ENCODE results near the gene SF3A2.

The SF3A2 gene

GRCh38 chr19:2227415-2228156 lies 9.0 kb upstream of the SF3A2 start:
- DNase-seq = peak; percentile 52

- DNase-seq = no peak
Observed at GRCh38 chr19:2228157-2229030, 8.2 kb upstream of the SF3A2 start.

- DNase-seq = no peak
Observed at GRCh38 chr19:2229103-2230032, 7.3 kb upstream of the SF3A2 start.

- DNase-seq = no peak
Observed at GRCh38 chr19:2230033-2230531, 6.5 kb upstream of the SF3A2 start.

DNA sequence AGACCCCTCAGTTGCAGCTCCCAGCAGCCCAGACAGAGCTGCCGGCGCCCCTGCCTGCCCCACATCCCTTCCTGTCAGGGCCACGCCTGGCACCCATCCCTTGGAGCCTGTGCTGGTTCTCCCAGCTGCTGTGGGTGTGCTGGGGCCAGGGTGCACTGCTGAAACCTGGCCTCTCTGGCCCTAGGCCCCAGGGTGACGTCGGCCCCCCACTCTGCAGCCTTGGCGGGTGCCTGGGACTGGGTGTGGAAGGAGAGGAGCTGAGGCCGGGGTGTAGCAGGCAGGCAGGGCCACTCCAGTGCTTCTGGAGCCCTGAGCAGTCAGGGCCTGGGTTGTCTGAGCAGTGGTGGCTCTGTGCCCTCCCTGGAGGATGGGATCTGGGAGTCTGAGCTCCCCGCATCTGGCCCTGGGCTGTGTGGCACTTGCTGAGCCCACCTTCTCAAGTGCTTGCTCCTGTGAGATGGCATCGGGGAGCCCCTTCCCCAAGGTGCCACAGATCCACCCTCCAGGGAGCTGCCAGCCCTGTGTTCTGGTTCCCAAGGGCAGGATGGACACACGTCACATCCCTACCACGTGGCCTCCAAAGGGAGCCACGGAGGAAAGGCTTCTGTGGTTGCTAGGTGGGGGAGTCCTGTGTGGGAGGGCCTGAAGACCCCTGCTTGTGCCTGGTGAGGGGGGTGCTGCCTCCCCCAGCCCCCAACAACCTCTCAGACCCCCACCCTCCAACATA lies 5.7 kb upstream of the SF3A2 start:
- no peak for DNase-seq

- peak; percentile 13 for DNase-seq
Observed at GRCh38 chr19:2231621-2232221, 4.9 kb upstream of the SF3A2 start.

- no peak for DNase-seq
Observed at GRCh38 chr19:2232286-2233151, 4.1 kb upstream of the SF3A2 start.

DNA sequence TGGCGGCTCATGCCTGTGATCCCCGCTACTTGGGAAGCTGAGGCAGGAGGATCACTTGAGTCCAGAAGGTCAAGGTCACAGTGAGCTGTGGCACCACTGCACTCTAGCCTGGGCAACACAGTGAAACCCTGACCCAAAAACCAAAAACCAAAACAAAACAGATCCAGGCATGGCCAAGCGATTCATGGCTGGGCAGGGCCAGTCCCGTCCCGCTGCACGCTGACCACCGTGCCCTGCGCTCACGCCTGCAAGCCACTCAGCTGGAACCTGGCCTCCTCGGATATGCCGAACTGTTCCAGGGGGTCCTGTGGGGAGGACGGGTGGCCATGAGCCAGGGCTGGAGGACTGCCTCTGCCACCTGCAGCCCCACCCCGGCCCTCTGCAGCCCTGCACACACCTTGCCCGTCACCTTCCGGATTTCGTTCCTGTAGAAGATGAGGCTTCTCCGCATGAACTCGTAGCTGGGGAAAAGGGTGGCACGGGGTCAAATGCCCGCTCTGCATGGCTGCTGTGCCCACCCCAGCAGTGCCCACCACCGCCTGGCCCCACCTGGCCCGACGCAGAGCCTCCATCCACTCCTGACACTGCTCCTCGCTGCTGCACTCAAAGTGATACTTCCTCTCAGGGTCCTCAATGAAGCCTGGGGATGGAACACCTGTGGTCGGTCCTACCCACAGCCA lies 2.9 kb upstream of the SF3A2 start:
- DNase-seq = no peak

DNA sequence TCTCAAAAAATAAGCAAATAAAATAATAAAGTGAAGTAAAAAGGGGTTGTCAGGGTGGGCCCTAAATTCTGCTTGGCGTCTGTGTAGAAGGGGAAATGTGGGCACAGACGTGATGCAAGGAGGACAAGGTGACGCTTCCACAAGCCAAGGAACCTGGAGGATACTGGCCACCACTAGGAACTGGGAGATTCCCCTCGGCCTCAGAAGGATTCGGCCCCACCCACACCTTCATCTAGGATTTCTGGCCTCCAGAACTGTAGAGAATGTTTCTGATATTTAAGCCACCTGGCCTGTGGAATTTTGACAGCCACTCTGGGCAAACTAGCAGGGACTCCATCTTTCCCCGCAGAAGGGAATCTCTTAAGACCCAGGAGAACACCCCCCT lies 1.6 kb upstream of the SF3A2 start:
- no peak for DNase-seq

DNA sequence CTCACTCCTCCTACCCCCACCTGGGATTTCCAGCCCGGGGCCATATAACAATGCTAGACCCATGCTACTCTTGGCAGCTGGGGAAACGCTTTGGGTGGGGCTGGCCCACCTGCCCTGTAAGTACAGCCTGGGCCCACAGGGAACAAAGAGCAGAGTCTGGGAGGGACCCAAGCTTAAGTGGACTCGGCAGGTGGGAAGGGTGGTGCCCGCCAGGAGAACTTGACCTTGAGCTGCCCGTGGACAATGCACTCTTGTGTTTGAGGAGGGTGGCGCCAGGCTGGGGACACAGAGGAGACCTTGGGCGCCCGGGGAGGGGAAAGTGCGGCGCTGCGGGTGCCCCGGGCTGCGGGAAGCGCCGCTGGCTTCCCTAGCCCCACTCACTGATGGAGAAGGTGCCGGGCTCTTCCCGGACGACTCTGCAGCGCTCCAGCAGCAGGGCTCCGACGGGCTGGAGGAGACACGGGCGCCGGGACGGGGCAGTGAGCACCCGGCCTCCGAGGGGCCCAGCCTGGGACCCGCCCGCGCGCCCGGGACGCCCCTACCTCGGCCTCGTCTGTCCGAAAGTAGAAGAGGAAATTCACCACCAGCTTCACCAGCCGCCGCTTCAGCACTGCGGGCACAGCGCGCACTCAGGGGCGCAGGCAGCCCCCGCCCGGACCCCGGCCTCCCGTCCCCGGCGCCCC lies 1.1 kb upstream of the SF3A2 start:
- peak; percentile 45 for DNase-seq

GRCh38 chr19:2236064-2236313 lies 635 bp upstream of the SF3A2 start:
- DNase-seq = no peak

- DNase-seq = no peak
Observed at GRCh38 chr19:2237051-2237868, 636 bp downstream of the SF3A2 start.

- no peak for DNase-seq
Observed at GRCh38 chr19:2237869-2238153, 1.2 kb downstream of the SF3A2 start.

DNA sequence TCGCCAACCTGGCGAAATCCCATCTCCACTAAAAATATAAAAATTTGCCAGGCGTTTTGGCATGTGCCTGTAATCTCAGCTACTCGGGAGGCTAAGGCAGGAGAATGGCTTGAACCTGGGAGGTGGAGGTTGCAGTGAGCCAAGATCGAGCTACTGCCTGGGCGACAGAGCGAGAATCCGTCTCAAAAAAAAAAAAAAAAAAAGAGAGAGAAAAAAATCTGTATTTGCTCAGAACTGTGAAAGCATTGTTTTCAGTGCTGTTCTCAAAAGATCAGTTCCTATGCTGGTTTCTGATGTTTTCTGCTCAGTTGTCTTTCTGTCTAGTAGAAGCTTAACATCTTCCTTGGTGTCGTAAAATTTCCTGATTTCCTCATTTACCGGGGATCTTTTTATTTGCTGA lies 2.5 kb downstream of the SF3A2 start:
- peak; percentile 39 for DNase-seq

DNA sequence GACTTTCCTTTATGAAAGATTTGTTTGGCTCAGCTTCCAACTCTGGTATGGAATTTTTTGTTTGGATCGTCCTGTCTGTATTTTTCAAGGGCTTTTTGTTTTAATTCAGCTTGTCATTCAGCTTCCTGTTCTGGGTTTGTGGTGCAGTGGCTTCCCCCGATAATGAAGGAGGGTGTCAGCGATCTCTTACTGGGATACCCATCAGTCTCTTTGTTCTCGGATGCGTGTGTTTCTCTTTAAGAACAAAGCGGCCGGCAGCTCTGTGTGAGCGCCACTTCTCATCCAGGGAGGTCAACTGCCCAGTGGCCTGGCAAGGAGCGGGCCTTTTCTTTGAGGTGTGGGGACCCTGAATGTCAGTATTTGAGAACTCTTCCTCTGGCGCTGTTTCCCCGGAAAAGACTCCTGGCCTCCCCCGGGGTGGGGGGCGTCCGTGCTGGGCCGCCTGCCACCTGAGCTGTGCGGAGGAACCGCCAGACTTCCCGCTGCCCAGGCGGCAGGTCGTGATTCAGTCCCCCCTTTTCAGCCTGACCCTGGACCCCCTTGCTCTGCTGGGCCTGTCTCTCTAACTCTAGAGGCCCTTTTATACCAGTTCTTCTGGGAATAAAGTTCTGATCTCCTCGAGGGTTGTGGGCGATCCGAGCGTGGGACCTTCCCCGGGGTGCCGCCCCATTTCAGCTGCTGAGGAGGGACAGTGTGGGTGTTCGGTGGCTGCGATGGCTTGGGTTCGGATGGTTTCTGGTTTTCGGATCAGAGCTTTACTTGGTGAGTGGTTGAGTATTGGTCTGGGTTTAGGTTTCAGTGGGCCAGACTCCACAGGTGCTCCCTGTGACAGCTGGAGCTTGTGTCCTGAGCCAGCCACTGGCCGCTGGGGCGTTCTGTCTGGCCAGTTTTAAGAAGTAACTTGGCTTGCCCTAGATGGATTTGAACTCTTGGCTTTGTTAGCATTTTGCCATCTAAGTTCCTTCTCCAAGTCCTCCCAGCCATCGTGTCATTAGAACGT lies 3.4 kb downstream of the SF3A2 start:
- peak; percentile 51 for DNase-seq

DNA sequence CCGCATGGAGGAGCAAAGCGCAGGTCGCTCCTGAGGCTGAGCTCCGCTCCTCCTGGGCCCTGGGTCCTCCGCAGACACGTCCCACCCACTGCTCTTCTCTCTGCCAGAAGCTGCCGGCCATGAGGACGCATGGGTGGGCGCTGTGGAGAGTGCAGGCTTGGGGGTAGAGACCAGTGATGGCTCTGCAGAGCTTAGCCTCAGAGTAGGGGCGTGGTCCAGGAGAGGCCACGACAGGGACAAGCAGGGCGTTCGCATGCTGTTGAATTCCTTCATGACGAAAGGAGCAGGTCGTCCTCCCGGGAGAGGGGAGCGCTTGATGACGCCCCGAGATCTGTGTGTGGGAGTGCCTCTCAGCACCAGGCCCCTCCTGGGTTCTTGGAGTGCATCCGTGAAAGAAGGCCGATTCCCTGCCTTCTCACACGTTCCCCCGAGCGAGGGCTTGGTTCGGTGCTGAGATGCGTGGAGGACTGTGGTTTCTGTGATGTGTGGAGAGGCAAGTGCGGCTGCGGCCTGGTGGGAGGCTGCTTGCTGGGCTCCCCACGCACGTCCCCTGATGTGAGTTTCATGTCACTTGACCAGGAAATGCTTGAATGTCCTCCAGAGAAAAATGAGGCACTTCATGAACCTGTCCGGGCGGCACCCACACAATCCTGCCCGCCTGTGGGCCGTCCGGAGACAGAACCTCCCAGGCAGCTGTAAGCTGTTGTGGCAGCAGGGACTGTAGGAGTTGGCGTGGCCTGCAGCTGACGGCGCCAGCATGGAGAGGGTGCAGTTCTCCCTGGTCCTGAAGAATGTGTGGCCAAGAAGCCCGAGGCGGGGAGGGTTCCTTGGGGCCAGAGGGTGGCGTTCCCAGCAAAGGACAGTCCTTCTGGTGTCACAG lies 4.5 kb downstream of the SF3A2 start:
- DNase-seq = no peak

- DNase-seq = no peak
Observed at GRCh38 chr19:2242092-2242537, 5.5 kb downstream of the SF3A2 start.
